ENCODE results near the gene CD82.
"Not testable (repeated sequence)": the region's sequence is repeated elsewhere in the genome, so short reads cannot be mapped to it uniquely, and the experiment has no call there.

The CD82 gene

DNA sequence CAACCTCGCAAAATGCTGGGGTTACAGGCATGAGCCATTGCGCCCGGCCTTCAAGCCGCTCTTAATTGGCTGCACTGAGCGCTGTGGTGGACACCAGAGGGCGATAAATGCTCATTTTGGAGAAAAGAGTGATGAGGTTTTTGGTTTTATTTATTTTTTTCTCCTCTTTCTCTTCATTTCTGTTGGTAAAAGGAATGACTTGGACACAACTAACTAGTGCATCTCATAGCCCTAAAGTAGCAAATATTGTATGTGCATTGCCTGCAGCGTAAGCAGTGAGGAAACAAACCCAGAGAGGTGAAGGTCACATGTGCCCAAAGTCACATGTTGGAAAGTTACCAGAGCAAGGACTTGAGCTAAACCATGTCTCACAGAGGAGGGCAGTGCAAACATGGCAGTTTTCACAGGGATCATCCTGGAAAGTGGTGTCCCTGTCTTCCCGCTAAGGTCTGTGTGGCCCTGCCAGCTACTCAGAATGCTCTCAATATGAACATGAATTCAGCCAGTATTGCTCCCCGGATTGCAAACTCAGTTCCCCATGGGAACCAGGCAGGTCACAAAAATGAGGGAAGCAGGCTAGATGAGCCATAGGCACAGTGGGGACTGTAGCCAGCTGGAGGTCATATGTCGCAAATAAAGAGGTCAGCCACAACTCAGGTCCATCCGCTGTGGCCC lies 8.6 kb upstream of the CD82 start:
- TF ChIP-seq EZH2phosphoT487 (IDR thresholded peaks at IDR 0.05; ENCODE audit: low read depth) = no peak
- TF ChIP-seq, protein P1, sequence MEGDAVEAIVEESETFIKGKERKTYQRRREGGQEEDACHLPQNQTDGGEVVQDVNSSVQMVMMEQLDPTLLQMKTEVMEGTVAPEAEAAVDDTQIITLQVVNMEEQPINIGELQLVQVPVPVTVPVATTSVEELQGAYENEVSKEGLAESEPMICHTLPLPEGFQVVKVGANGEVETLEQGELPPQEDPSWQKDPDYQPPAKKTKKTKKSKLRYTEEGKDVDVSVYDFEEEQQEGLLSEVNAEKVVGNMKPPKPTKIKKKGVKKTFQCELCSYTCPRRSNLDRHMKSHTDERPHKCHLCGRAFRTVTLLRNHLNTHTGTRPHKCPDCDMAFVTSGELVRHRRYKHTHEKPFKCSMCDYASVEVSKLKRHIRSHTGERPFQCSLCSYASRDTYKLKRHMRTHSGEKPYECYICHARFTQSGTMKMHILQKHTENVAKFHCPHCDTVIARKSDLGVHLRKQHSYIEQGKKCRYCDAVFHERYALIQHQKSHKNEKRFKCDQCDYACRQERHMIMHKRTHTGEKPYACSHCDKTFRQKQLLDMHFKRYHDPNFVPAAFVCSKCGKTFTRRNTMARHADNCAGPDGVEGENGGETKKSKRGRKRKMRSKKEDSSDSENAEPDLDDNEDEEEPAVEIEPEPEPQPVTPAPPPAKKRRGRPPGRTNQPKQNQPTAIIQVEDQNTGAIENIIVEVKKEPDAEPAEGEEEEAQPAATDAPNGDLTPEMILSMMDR (IDR thresholded peaks at IDR 0.05; ENCODE audit: low read depth, low read length) = peak; percentile 83
- peak overlapping the region; percentile 57 for H3K4me3 ChIP-seq (ENCODE audit: low read length)
- H4K20me1 ChIP-seq (ENCODE audit: insufficient read depth, low read length) = no peaks in the 10 kb centered on the region
- peak overlapping the region; percentile 65 for H2AFZ ChIP-seq (ENCODE audit: low read depth, low read length)
- H3K9me3 ChIP-seq (ENCODE audit: insufficient read depth, low read length) = no peaks in the 10 kb centered on the region; the same call in 1 of the 2 replicates
- H3K4me2 ChIP-seq (ENCODE audit: low read length) = peak overlapping the region; percentile 78
- H3K9ac ChIP-seq (ENCODE audit: low read length) = peak overlapping the region; percentile 37
- H3K4me1 ChIP-seq (ENCODE audit: low read length) = peaks cover 56% of the 10 kb centered on the region
- H3K27ac ChIP-seq (ENCODE audit: low read length) = peak overlapping the region; percentile 59
- H3K79me2 ChIP-seq (ENCODE audit: low read length) = no peaks in the 10 kb centered on the region
- no peaks in the 10 kb centered on the region for H3K27me3 ChIP-seq (ENCODE audit: low read depth, low read length)
- peaks cover 6% of the 10 kb centered on the region for H3K36me3 ChIP-seq (replicated peaks; ENCODE audit: low read depth, low read length)

DNA sequence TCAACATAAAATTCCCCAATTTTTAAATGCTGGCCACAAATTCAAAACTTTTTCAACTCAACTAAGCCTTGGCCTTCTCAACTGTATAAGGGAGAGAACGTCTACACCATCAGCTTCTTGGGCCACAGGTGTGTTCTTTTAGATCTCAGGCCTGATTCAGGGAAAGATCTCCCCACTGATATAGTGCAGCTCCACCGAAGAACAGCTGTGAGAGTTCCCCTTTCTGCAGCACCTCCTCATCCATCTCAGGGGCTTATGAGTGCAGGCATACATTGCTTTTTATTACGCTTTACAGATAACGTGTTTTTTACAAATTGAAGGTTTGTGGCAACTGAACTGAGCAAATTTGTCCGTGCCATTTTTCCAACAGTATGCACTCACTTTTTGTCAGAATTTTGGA lies 8.0 kb upstream of the CD82 start:
- peak overlapping the region; percentile 37 for H3K9ac ChIP-seq (ENCODE audit: low read length)
- H2AFZ ChIP-seq (ENCODE audit: low read depth, low read length) = peak overlapping the region; percentile 65; the same call in 1 of the 2 replicates
- no peaks in the 10 kb centered on the region for H3K79me2 ChIP-seq (ENCODE audit: low read length)
- TF ChIP-seq, protein P1 (IDR thresholded peaks at IDR 0.05; ENCODE audit: low read depth, low read length) = no peak
- TF ChIP-seq EZH2phosphoT487 (IDR thresholded peaks at IDR 0.05; ENCODE audit: low read depth) = no peak
- H3K4me2 ChIP-seq (ENCODE audit: low read length) = peak overlapping the region; percentile 78
- H3K4me3 ChIP-seq (ENCODE audit: low read length) = no peak overlapping the region
- H3K36me3 ChIP-seq (replicated peaks; ENCODE audit: low read depth, low read length) = peaks cover 6% of the 10 kb centered on the region
- peak overlapping the region; percentile 59 for H3K27ac ChIP-seq (ENCODE audit: low read length)
- H3K4me1 ChIP-seq (ENCODE audit: low read length) = peaks cover 56% of the 10 kb centered on the region
- H3K27me3 ChIP-seq (ENCODE audit: low read depth, low read length) = no peaks in the 10 kb centered on the region
- no peaks in the 10 kb centered on the region; the same call in 1 of the 2 replicates for H3K9me3 ChIP-seq (ENCODE audit: insufficient read depth, low read length)
- no peaks in the 10 kb centered on the region for H4K20me1 ChIP-seq (ENCODE audit: insufficient read depth, low read length)

DNA sequence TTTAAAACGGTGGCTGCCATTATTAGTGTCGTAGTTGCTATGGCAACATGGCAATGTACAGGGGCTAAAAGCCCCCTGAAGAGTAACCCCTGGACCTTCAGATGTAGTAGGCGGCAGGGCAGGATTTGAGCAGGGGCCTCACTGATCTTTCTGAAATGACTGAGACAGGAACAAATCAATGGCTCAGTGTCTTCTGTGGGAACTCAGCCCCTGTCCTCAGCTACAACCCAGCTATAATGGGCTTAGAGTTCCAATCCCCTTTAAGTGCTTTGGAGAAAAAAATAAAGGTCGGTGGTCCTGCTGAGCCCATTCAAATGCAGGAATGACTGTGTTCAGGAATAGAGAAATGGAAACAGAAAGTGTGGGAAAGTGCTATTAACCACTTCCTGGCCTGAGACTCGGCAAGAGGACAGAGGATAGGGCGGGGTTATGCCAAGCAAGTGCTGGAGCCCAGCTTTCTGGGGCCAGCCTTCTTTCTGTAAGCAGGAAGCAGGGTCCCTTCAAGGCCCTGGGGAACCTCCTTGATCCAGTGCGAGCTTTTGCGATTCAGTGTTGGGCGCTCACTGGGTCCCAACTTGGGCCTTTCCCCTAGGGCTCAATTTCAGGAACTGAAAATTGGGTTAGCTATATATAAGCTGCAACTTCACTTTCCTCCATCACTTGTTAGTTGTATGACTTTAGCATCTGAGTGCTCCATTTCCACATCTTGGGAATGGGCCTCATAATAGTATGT lies 6.1 kb upstream of the CD82 start:
- H3K79me2 ChIP-seq (ENCODE audit: low read length) = no peaks in the 10 kb centered on the region
- H3K4me3 ChIP-seq (ENCODE audit: low read length) = peak overlapping the region; percentile 64
- H3K4me1 ChIP-seq (ENCODE audit: low read length) = peaks cover 64% of the 10 kb centered on the region
- no peaks in the 10 kb centered on the region for H4K20me1 ChIP-seq (ENCODE audit: insufficient read depth, low read length)
- H3K9me3 ChIP-seq (ENCODE audit: insufficient read depth, low read length) = no peaks in the 10 kb centered on the region
- H2AFZ ChIP-seq (ENCODE audit: low read depth, low read length) = no peak overlapping the region
- H3K4me2 ChIP-seq (ENCODE audit: low read length) = peak overlapping the region; percentile 87
- no peaks in the 10 kb centered on the region for H3K27me3 ChIP-seq (ENCODE audit: low read depth, low read length)
- peaks cover 6% of the 10 kb centered on the region for H3K36me3 ChIP-seq (replicated peaks; ENCODE audit: low read depth, low read length)
- no peak for TF ChIP-seq EZH2phosphoT487 (IDR thresholded peaks at IDR 0.05; ENCODE audit: low read depth)
- TF ChIP-seq, protein P1 (IDR thresholded peaks at IDR 0.05; ENCODE audit: low read depth, low read length) = no peak
- peak overlapping the region; percentile 87 for H3K27ac ChIP-seq (ENCODE audit: low read length)
- H3K9ac ChIP-seq (ENCODE audit: low read length) = peak overlapping the region; percentile 57

DNA sequence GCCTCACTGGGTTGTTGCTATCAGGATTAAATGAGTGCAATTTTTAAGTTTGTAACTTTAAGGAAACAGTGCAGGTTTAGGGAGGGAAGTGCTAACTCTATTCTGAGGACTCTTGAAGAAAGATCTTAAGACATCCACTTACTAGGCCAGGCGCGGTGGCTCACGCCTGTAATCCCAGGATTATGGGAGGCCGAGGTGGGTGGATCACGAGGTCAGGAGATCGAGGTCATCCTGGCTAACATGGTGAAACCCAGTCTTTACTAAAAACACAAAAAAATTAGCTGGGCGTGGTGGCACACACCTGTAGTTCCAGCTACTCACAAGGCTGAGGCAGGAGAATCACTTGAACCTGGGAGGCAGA lies 5.5 kb upstream of the CD82 start:
- H3K27me3 ChIP-seq (ENCODE audit: low read depth, low read length); H3K36me3 ChIP-seq (replicated peaks; ENCODE audit: low read depth, low read length); H4K20me1 ChIP-seq (ENCODE audit: insufficient read depth, low read length); H3K79me2 ChIP-seq (ENCODE audit: low read length); H2AFZ ChIP-seq (ENCODE audit: low read depth, low read length); H3K9ac ChIP-seq (ENCODE audit: low read length); H3K9me3 ChIP-seq (ENCODE audit: insufficient read depth, low read length): not testable (repeated sequence)
- peak overlapping the region; percentile 87 for H3K4me2 ChIP-seq (ENCODE audit: low read length)
- H3K4me3 ChIP-seq (ENCODE audit: low read length) = peak overlapping the region; percentile 64
- peak overlapping the region; percentile 87 for H3K27ac ChIP-seq (ENCODE audit: low read length)
- H3K4me1 ChIP-seq (ENCODE audit: low read length) = peaks cover 64% of the 10 kb centered on the region

Data from OCI-LY3 (cell line).